Stimulated activated CD4-positive, alpha-beta T cell treated with anti-CD3 and anti-CD28 coated beads, TNF-alpha, amount 100 ng/mL, for 48 hours (primary cell): ENCODE results near the gene BEND2.
"Not testable (repeated sequence)": the region's sequence is repeated elsewhere in the genome, so short reads cannot be mapped to it uniquely, and the experiment has no call there.

Experiments
- DNase-seq, 3 donors: peaks; one replicate each; pipeline ENCODE4 v3.0.0-alpha.2; 2020; ENCODE audit warnings: low read depth in 3 of 3

BEND2 gene

GRCh38 chrX:18220786-18221185, at the start of gene BEND2:
Gene BEND2 (minus strand): TSS chrX:18220886. CDS start chrX:18220750, 136 bp downstream.
- DNase-seq, result no peak

- DNase-seq, result no peak
Observed at GRCh38 chrX:18255059-18255458, 34.4 kb upstream of the BEND2 start.

- no peak for DNase-seq
Observed at GRCh38 chrX:18252644-18253359, 32.1 kb upstream of the BEND2 start.

GRCh38 chrX:18229646-18230045, 9.0 kb upstream of the BEND2 start:
- DNase-seq, result not testable (repeated sequence)

- DNase-seq, result no peak
Observed at GRCh38 chrX:18228069-18228468, 7.4 kb upstream of the BEND2 start.

- no peak for DNase-seq
Observed at GRCh38 chrX:18227458-18227857, 6.8 kb upstream of the BEND2 start.

- no peak for DNase-seq
Observed at GRCh38 chrX:18210470-18210869, 10.2 kb downstream of the BEND2 start.

- no peak for DNase-seq
Observed at GRCh38 chrX:18206657-18207056, 14.0 kb downstream of the BEND2 start.

GRCh38 chrX:18203631-18204030, 17.1 kb downstream of the BEND2 start:
- DNase-seq, result no peak

- DNase-seq, result no peak
Observed at GRCh38 chrX:18194688-18195087, 26.0 kb downstream of the BEND2 start.

GRCh38 chrX:18179446-18179845, 41.2 kb downstream of the BEND2 start:
- DNase-seq, result no peak

- DNase-seq, result no peak
Observed at GRCh38 chrX:18174971-18175370, 45.7 kb downstream of the BEND2 start.

- no peak for DNase-seq
Observed at GRCh38 chrX:18174209-18174608, 46.5 kb downstream of the BEND2 start.

GRCh38 chrX:18173494-18174180, 47.0 kb downstream of the BEND2 start:
- DNase-seq, result no peak

GRCh38 chrX:18172970-18173369, 47.7 kb downstream of the BEND2 start:
- DNase-seq, result no peak

GRCh38 chrX:18170910-18171309, 49.8 kb downstream of the BEND2 start:
- no peak for DNase-seq

- DNase-seq, result no peak
Observed at GRCh38 chrX:18166068-18166467, 54.6 kb downstream of the BEND2 start.

GRCh38 chrX:18160369-18160768, 60.3 kb downstream of the BEND2 start:
- no peak for DNase-seq

GRCh38 chrX:18158963-18159362, 61.7 kb downstream of the BEND2 start:
- no peak for DNase-seq

- no peak for DNase-seq
Observed at GRCh38 chrX:18151649-18152048, 69.0 kb downstream of the BEND2 start.

GRCh38 chrX:18151157-18151556, 69.5 kb downstream of the BEND2 start:
- DNase-seq, result no peak

- no peak for DNase-seq
Observed at GRCh38 chrX:18149454-18149853, 71.2 kb downstream of the BEND2 start.

GRCh38 chrX:18146954-18147353, 73.7 kb downstream of the BEND2 start:
- DNase-seq, result peak in 1 of 3 donors; percentile 8
